ENCODE data around the gene DEFB126. TPM values are rescaled to one million over a fixed set of nuclear protein-coding genes. Genes with fewer than 3 reads are reported as not detected.
"Not testable (repeated sequence)": the region's sequence is repeated elsewhere in the genome, so short reads cannot be mapped to it uniquely, and the experiment has no call there.

Gene DEFB126
- total RNA-seq, 4 donors from 2014 or later = not detected

GRCh38 chr20:112396-112795, 30.0 kb upstream of the DEFB126 start:
- H3K4me3 ChIP-seq (ENCODE audit: low read depth, poor library complexity, severe bottlenecking) = no peak overlapping the region
- TF ChIP-seq CTCF (IDR thresholded peaks at IDR 0.05) (no peak), POLR2A (IDR thresholded peaks at IDR 0.05) (no peak)
- no peak for DNase-seq (ENCODE audit: low spot score in 2 of 2)
- intact Hi-C loops (cut with DNase I; ENCODE audit: low total_unique reads) = no loop called here

- intact Hi-C loops (cut with DNase I; ENCODE audit: low total_unique reads) = no loop called here
- TF ChIP-seq CTCF (IDR thresholded peaks at IDR 0.05) (no peak), POLR2A (IDR thresholded peaks at IDR 0.05) (no peak)
- H3K4me3 ChIP-seq (ENCODE audit: low read depth, poor library complexity, severe bottlenecking) = no peak overlapping the region
- no peak for DNase-seq (ENCODE audit: low spot score in 2 of 2)
Observed at GRCh38 chr20:117518-117917, 24.9 kb upstream of the DEFB126 start.

- intact Hi-C loops (cut with DNase I; ENCODE audit: low total_unique reads); DNase-seq (ENCODE audit: low spot score in 2 of 2); H3K4me3 ChIP-seq (ENCODE audit: low read depth, poor library complexity, severe bottlenecking): not testable (repeated sequence)
- WGBS, 2 donors = 88 to 92% methylated on average over 23 to 28 of the region's 28 CpGs
Observed at GRCh38 chr20:129786-130323, 12.5 kb upstream of the DEFB126 start.

GRCh38 chr20:137668-138490, 4.5 kb upstream of the DEFB126 start:
- intact Hi-C loops (cut with DNase I; ENCODE audit: low total_unique reads) = loop anchor here (5.0 kb wide), 1 partner anchor 779 kb away; the partner anchor contains the start of gene ANGPT4
- DNase-seq (ENCODE audit: low spot score in 2 of 2) = no peak
- TF ChIP-seq CTCF (IDR thresholded peaks at IDR 0.05) = no peak
- TF ChIP-seq POLR2A (IDR thresholded peaks at IDR 0.05) = no peak
- 82% methylated on average over 11 of the region's 11 CpGs for WGBS, 2 donors
- no peak overlapping the region for H3K4me3 ChIP-seq (ENCODE audit: low read depth, poor library complexity, severe bottlenecking)

- DNase-seq (ENCODE audit: low spot score in 2 of 2) = no peak
- intact Hi-C loops (cut with DNase I; ENCODE audit: low total_unique reads) = no loop called here
- 66 to 67% methylated on average over 2 of the region's 2 CpGs for WGBS, 2 donors
- TF ChIP-seq POLR2A (IDR thresholded peaks at IDR 0.05) = no peak
- TF ChIP-seq CTCF (IDR thresholded peaks at IDR 0.05) = no peak
- no peak overlapping the region for H3K4me3 ChIP-seq (ENCODE audit: low read depth, poor library complexity, severe bottlenecking)
Observed at GRCh38 chr20:145877-146276, 3.5 kb downstream of the DEFB126 start.

- 62 to 79% methylated on average over 1 of the region's 1 CpG for WGBS, 2 donors
- no peak for TF ChIP-seq CTCF (IDR thresholded peaks at IDR 0.05)
- TF ChIP-seq POLR2A (IDR thresholded peaks at IDR 0.05) = no peak
- intact Hi-C loops (cut with DNase I; ENCODE audit: low total_unique reads) = no loop called here
- DNase-seq (ENCODE audit: low spot score in 2 of 2) = no peak
- H3K4me3 ChIP-seq (ENCODE audit: low read depth, poor library complexity, severe bottlenecking) = no peak overlapping the region
Observed at GRCh38 chr20:152131-152530, 9.7 kb downstream of the DEFB126 start.
